GM18511 (cell line): ENCODE data around the gene LRRC71.
"Not testable (repeated sequence)": the region's sequence is repeated elsewhere in the genome, so short reads cannot be mapped to it uniquely, and the experiment has no call there.

Source experiments
- ATAC-seq: cut with Tn5 transposase; IDR thresholded peaks from one replicate; pipeline ENCODE4 v1.9.1; 2021; ENCODE audit warnings: mild to moderate bottlenecking, moderate library complexity; ENCODE audit not compliant: unreplicated experiment

The LRRC71 gene

GRCh38 chr1:156926695-156927094 is 6.3 kb downstream of the LRRC71 start:
- ATAC-seq, result not testable (repeated sequence)

- no peak for ATAC-seq
Measured at GRCh38 chr1:156927215-156928042, 7.0 kb downstream of the LRRC71 start.

GRCh38 chr1:156928043-156928602 is 7.7 kb downstream of the LRRC71 start:
- no peak for ATAC-seq

- ATAC-seq, result no peak
Measured at GRCh38 chr1:156929596-156930238, 9.3 kb downstream of the LRRC71 start.

GRCh38 chr1:156930483-156930882 is 10.1 kb downstream of the LRRC71 start:
- ATAC-seq, result no peak

- no peak for ATAC-seq
Measured at GRCh38 chr1:156931211-156931952, 10.9 kb downstream of the LRRC71 start.

- no peak for ATAC-seq
Measured at GRCh38 chr1:156931974-156932710, 11.7 kb downstream of the LRRC71 start.

GRCh38 chr1:156933136-156933535 is 12.7 kb downstream of the LRRC71 start:
- no peak for ATAC-seq

GRCh38 chr1:156935505-156936128 is 15.2 kb downstream of the LRRC71 start:
- ATAC-seq, result no peak

- no peak for ATAC-seq
Measured at GRCh38 chr1:156936191-156936590, 15.8 kb downstream of the LRRC71 start.

GRCh38 chr1:156936721-156937220 is 16.3 kb downstream of the LRRC71 start:
- ATAC-seq, result no peak

GRCh38 chr1:156937883-156938282 is 17.5 kb downstream of the LRRC71 start:
- ATAC-seq, result no peak

GRCh38 chr1:156938813-156939212 is 18.4 kb downstream of the LRRC71 start:
- ATAC-seq, result no peak

GRCh38 chr1:156939786-156940334 is 19.4 kb downstream of the LRRC71 start:
- no peak for ATAC-seq

- no peak for ATAC-seq
Measured at GRCh38 chr1:156941675-156942074, 21.2 kb downstream of the LRRC71 start.

- ATAC-seq, result no peak
Measured at GRCh38 chr1:156942176-156942575, 21.7 kb downstream of the LRRC71 start.

- no peak for ATAC-seq
Measured at GRCh38 chr1:156942576-156942975, 22.1 kb downstream of the LRRC71 start.

GRCh38 chr1:156943756-156944155 is 23.3 kb downstream of the LRRC71 start:
- no peak for ATAC-seq

- ATAC-seq, result no peak
Measured at GRCh38 chr1:156944268-156944667, 23.8 kb downstream of the LRRC71 start.

GRCh38 chr1:156944848-156945247 is 24.4 kb downstream of the LRRC71 start:
- ATAC-seq, result no peak
